ENCODE results near the gene RAD51B.

Gene RAD51B

GRCh38 chr14:68766299-68767247 is 947.0 kb downstream of the RAD51B start:
- POLR2A ChIA-PET (ENCODE audit: low non-redundant PET) = no interaction called here
- no peak for TF ChIP-seq CTCF (conservative IDR thresholded peaks at IDR 0.05; ENCODE audit: low read depth)
- CTCF ChIA-PET = interaction anchor here (0.6 kb wide), 1 partner anchor 33 kb away, joined by 3 read pairs; no protein-coding TSS in a partner anchor

GRCh38 chr14:68767248-68767645 is 947.7 kb downstream of the RAD51B start:
- ChIA-PET CTCF (interaction anchor here (0.8 kb wide), 1 partner anchor 250 kb away, joined by 4 read pairs; no protein-coding TSS in a partner anchor), POLR2A (ENCODE audit: low non-redundant PET) (no interaction called here)
- no peak for TF ChIP-seq CTCF (conservative IDR thresholded peaks at IDR 0.05; ENCODE audit: low read depth)
- no peak for DNase-seq (ENCODE audit: low spot score)
- no peak overlapping the region for H3K27ac ChIP-seq

More at GRCh38 chr14:68766299-68767247, 947.0 kb downstream of the RAD51B start:
- H3K27ac ChIP-seq = no peak overlapping the region
- no peak for DNase-seq (ENCODE audit: low spot score)

GRCh38 chr14:68768316-68768715 is 948.7 kb downstream of the RAD51B start:
- no peak for TF ChIP-seq CTCF (conservative IDR thresholded peaks at IDR 0.05; ENCODE audit: low read depth)
- DNase-seq (ENCODE audit: low spot score) = no peak
- CTCF ChIA-PET = interaction anchor here (0.8 kb wide), 1 partner anchor 251 kb away, joined by 4 read pairs; no protein-coding TSS in a partner anchor
- POLR2A ChIA-PET (ENCODE audit: low non-redundant PET) = no interaction called here
- H3K27ac ChIP-seq = no peak overlapping the region

GRCh38 chr14:68770051-68770450 is 950.5 kb downstream of the RAD51B start:
- no peak overlapping the region for H3K27ac ChIP-seq
- TF ChIP-seq CTCF (conservative IDR thresholded peaks at IDR 0.05; ENCODE audit: low read depth) = no peak
- no peak for DNase-seq (ENCODE audit: low spot score)
- CTCF ChIA-PET = no interaction called here
- POLR2A ChIA-PET (ENCODE audit: low non-redundant PET) = no interaction called here

- no peak for TF ChIP-seq CTCF (conservative IDR thresholded peaks at IDR 0.05; ENCODE audit: low read depth)
- ChIA-PET POLR2A (ENCODE audit: low non-redundant PET) (no interaction called here), CTCF (no interaction called here)
- no peak for DNase-seq (ENCODE audit: low spot score)
- no peak overlapping the region for H3K27ac ChIP-seq
Measured at GRCh38 chr14:68770553-68771286, 951.1 kb downstream of the RAD51B start.

- DNase-seq (ENCODE audit: low spot score) = no peak
- ChIA-PET POLR2A (ENCODE audit: low non-redundant PET) (no interaction called here), CTCF (no interaction called here)
- no peak for TF ChIP-seq CTCF (conservative IDR thresholded peaks at IDR 0.05; ENCODE audit: low read depth)
- no peak overlapping the region for H3K27ac ChIP-seq
Measured at GRCh38 chr14:68771631-68772030, 952.1 kb downstream of the RAD51B start.

Data from RWPE1 (cell line).